IMR-90 (cell line): Measurements from ENCODE around the gene RPA3. TPM values are rescaled to one million over a fixed set of nuclear protein-coding genes. Genes with fewer than 3 reads are reported as not detected.

Source experiments
- ATAC-seq: fragments of 200-7000 bp; cut with Tn5 transposase; 2 replicates; pipeline ENCODE4 v1.9.1; 2020; ENCODE audit warnings: low read depth, mild to moderate bottlenecking, moderate library complexity
- BruUV-seq: library from RNA; stranded (reverse); fragments of 400-500 nt; replicated peaks from 2 replicates; lab custom pipeline; 2021; lab: Mats Ljungman, UMichigan
- CTCF ChIA-PET: fragments of 300-600 bp; formaldehyde crosslinking; extraction: SDS; loops from one replicate; lab custom pipeline; 2021; ENCODE audit warnings: antibody characterized with exemption; lab: Yijun Ruan, JAX
- POLR2A ChIA-PET: fragments of 300-600 bp; sonication (Branson Sonifier 250); formaldehyde crosslinking; loops from one replicate; lab custom pipeline; 2022; ENCODE audit warnings: antibody characterized with exemption; ENCODE audit not compliant: unreplicated experiment; lab: Charles Lee
- DNase-seq: peaks from one replicate; pipeline ENCODE4 v3.0.0; 2013
- H2AFZ ChIP-seq: replicated peaks from 2 replicates; pipeline ENCODE3; 2013; ENCODE audit warnings: low read length, mild to moderate bottlenecking; ENCODE audit not compliant: poor library complexity
- H2AK5ac ChIP-seq: 2 replicates; pipeline ENCODE4 v1.6.1; 2013; ENCODE audit warnings: low read depth, low read length, inconsistent platforms
- H2AK9ac ChIP-seq: replicated peaks from 2 replicates; pipeline ENCODE3; 2013; ENCODE audit warnings: mild to moderate bottlenecking, low read depth, low read length, moderate library complexity; ENCODE audit not compliant: poor library complexity
- H2BK120ac ChIP-seq: 2 replicates; pipeline ENCODE4 v1.6.1; 2013; ENCODE audit warnings: low read depth, low read length, inconsistent platforms
- H2BK15ac ChIP-seq: 3 replicates; pipeline ENCODE4 v1.6.1; 2013; ENCODE audit warnings: low read depth, low read length, inconsistent platforms
- H2BK20ac ChIP-seq: 2 replicates; pipeline ENCODE4 v1.6.1; 2013; ENCODE audit warnings: low read depth, mild to moderate bottlenecking, inconsistent platforms, low read length, moderate library complexity
- H2BK5ac ChIP-seq: 2 replicates; pipeline ENCODE4 v1.6.1; 2013; ENCODE audit warnings: mild to moderate bottlenecking, low read depth, low read length, inconsistent platforms; ENCODE audit not compliant: poor library complexity, severe bottlenecking
- H3K14ac ChIP-seq: replicated peaks from 2 replicates; pipeline ENCODE4 v1.6.1; 2013; ENCODE audit warnings: low read depth, low read length, inconsistent platforms
- H3K18ac ChIP-seq: 2 replicates; pipeline ENCODE4 v1.6.1; 2013; ENCODE audit warnings: low read depth, low read length, control low read depth
- H3K23ac ChIP-seq: 2 replicates; pipeline ENCODE4 v1.6.1; 2013; ENCODE audit warnings: low read depth, low read length, inconsistent platforms
- H3K27ac ChIP-seq: 2 replicates; pipeline ENCODE4 v1.5.1; 2013; ENCODE audit warnings: mild to moderate bottlenecking, control low read depth, low read length; ENCODE audit not compliant: insufficient read depth
- H3K27me3 ChIP-seq: 2 replicates; pipeline ENCODE4 v1.6.1; 2013; ENCODE audit warnings: low read length; ENCODE audit not compliant: control insufficient read depth, insufficient read depth
- H3K36me3 ChIP-seq: 2 replicates; pipeline ENCODE4 v1.6.1; 2013; ENCODE audit warnings: low read length, mixed read lengths; ENCODE audit not compliant: control insufficient read depth, insufficient read depth
- H3K4ac ChIP-seq: 2 replicates; pipeline ENCODE4 v1.6.1; 2013; ENCODE audit warnings: low read depth, low read length, inconsistent platforms
- H3K4me1 ChIP-seq: 2 replicates; pipeline ENCODE4 v1.6.1; 2013; ENCODE audit warnings: low read length, mixed read lengths; ENCODE audit not compliant: control insufficient read depth, insufficient read depth
- H3K4me2 ChIP-seq: 2 replicates; pipeline ENCODE4 v1.6.1; 2013; ENCODE audit warnings: low read depth, mild to moderate bottlenecking, control low read depth, low read length, moderate library complexity
- H3K4me3 ChIP-seq: 2 replicates; pipeline ENCODE4 v1.5.1; 2013; ENCODE audit warnings: low read depth, mild to moderate bottlenecking, control low read depth, low read length, moderate library complexity; ENCODE audit not compliant: insufficient read depth
- H3K56ac ChIP-seq: 2 replicates; pipeline ENCODE4 v1.6.1; 2013; ENCODE audit warnings: low read length, inconsistent platforms; ENCODE audit not compliant: insufficient read depth; ENCODE audit errors: extremely low read depth
- H3K79me1 ChIP-seq, 2 experiments: 2 replicates each; pipeline ENCODE4 v1.6.1; 2013; ENCODE audit warnings: low read length in 2 of 2, inconsistent platforms in 1 of 2, low read depth in 1 of 2
- H3K9ac ChIP-seq: 2 replicates; pipeline ENCODE4 v1.6.1; 2013; ENCODE audit warnings: low read depth, low read length, control low read depth
- H3K9me1 ChIP-seq: 2 replicates; pipeline ENCODE4 v1.6.1; 2013; ENCODE audit warnings: low read length, inconsistent platforms; ENCODE audit not compliant: insufficient read depth
- H3K9me3 ChIP-seq: 2 replicates; pipeline ENCODE4 v1.6.1; 2013; ENCODE audit warnings: low read length; ENCODE audit not compliant: control insufficient read depth, insufficient read depth
- H4K20me1 ChIP-seq: 2 replicates; pipeline ENCODE4 v1.6.1; 2013; ENCODE audit warnings: low read length, inconsistent platforms; ENCODE audit not compliant: insufficient read depth
- H4K5ac ChIP-seq: 2 replicates; pipeline ENCODE4 v1.6.1; 2013; ENCODE audit warnings: mild to moderate bottlenecking, low read depth, low read length, control low read depth
- H4K8ac ChIP-seq, 2 experiments: 2 replicates each; pipeline ENCODE4 v1.6.1; 2013; ENCODE audit warnings: low read depth in 2 of 2, low read length in 2 of 2, control low read depth in 1 of 2, inconsistent platforms in 1 of 2
- H4K91ac ChIP-seq: 2 replicates; pipeline ENCODE4 v1.6.1; 2013; ENCODE audit warnings: low read depth, low read length, inconsistent platforms; ENCODE audit not compliant: insufficient read depth
- CHD1 ChIP-seq: IDR thresholded peaks from 2 replicates; pipeline ENCODE4 v1.6.1; 2012; ENCODE audit warnings: low read depth, low read length, improper control_type of control experiment
- MAFK ChIP-seq: IDR thresholded peaks from 2 replicates; pipeline ENCODE4 v1.6.1; 2012; ENCODE audit warnings: low read depth, low read length, improper control_type of control experiment
- MXI1 ChIP-seq: IDR thresholded peaks from 2 replicates; pipeline ENCODE4 v1.6.1; 2012; ENCODE audit warnings: low read depth, mild to moderate bottlenecking, low read length, moderate library complexity, borderline replicate concordance
- NFE2L2 ChIP-seq: fragments of 150-350 bp; IDR thresholded peaks from 2 replicates; pipeline ENCODE4 v1.6.1; 2016; ENCODE audit warnings: low read depth, mild to moderate bottlenecking, low read length
- RAD21 ChIP-seq: IDR thresholded peaks from 2 replicates; pipeline ENCODE4 v1.6.1; 2012; ENCODE audit warnings: low read length, improper control_type of control experiment
- SMC3 ChIP-seq: fragments of 150-350 bp; IDR thresholded peaks from 2 replicates; pipeline ENCODE4 v1.6.1; 2016; ENCODE audit warnings: low read depth, mild to moderate bottlenecking, antibody characterized with exemption, low read length, moderate library complexity
- WGBS, 2 experiments: methylation state at CpG; one replicate each; pipeline versions ENCODE4 v1.1.5 to v1.1.7; 2013; ENCODE audit warnings: missing lambda C conversion rate in 2 of 2; ENCODE audit not compliant: insufficient read length in 1 of 2; ENCODE audit errors: extremely low coverage in 2 of 2; 5-methylcytosine and 5-hydroxymethylcytosine counted together
- dilution Hi-C: fragments of 300-500 bp; cut with HindIII; formaldehyde crosslinking; loops from one replicate; pipeline ENCODE4 v1.14.3; 2018; ENCODE audit warnings: low sequenced_read_pairs; ENCODE audit not compliant: unreplicated experiment
- in situ Hi-C: fragments of 300-500 bp; cut with MboI; formaldehyde crosslinking; loops from 3 replicates; pipeline ENCODE4 v1.14.3; 2019; ENCODE audit warnings: low sequenced_read_pairs, inconsistent platforms, mixed read lengths
- intact Hi-C: fragments of 100-400 bp; cut with micrococcal nuclease; formaldehyde crosslinking; loops from 2 replicates; pipeline ENCODE4 v1.10.0; 2022
- polyA plus RNA-seq, 3 experiments: library from polyadenylated mRNA; depleted of rRNA; stranded (reverse); fragments of >200 nt; gene quantifications; 2 replicates each; pipeline ENCODE4 v1.2.3, GENCODE V29; 2012; ENCODE audit warnings: low replicate concordance in 1 of 3
- total RNA-seq: library from RNA; depleted of rRNA; stranded (reverse); fragments of >200 nt; gene quantifications from 2 replicates; pipeline ENCODE4 v1.2.3, GENCODE V29; 2012
- TF ChIP-seq, protein P1 (sequence below): conservative IDR thresholded peaks from 2 replicates; pipeline ENCODE4 v1.5.1; 2012; ENCODE audit warnings: mild to moderate bottlenecking, low read depth, low read length, improper control_type of control experiment
- TF ChIP-seq, protein P2 (sequence below): fragments of 150-350 bp; IDR thresholded peaks from 2 replicates; pipeline ENCODE4 v1.6.1; 2016; ENCODE audit warnings: low read depth, mild to moderate bottlenecking, low read length, moderate library complexity, borderline replicate concordance

The RPA3 gene
- total and polyA plus RNA-seq, 2 of the 4 experiments (the other 2 are of a cell fraction): 12.7 to 21.1 TPM

DNA sequence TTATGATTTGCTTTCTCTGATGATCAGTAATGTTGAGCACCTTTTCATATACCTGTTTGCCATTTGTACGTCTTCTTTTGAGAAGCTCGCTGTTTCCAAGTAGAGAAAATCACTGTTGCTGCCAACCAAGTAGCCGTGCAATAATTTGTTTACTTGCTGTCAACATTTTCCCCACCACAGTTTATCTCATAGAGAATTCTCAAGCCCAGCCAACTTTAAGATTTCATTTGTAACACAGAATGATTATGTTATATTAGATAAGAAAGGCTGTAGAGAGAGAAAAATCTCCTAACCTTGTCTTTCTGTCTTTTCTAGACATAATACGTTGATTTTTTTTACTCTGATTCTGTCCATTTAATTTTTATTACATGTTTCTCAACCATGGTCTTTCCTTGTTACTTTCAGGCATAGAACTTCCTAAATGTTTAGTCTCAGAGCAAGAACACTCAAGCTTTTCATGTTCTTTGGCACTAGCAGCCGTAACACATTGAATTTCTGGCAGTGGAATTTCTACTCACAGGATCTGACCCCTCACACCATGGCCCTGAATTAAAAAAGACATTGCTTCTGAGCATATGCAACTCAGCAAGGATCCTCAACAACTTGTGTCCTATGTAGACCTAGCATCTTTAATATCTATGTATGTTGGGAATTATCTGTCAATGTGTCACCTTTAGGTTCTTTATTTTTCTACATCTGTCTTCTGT lies 23.1 kb downstream of the RPA3 start:
- Histone ChIP-seq H3K36me3 (no peaks in the 10 kb centered on the region), H4K5ac (peak overlapping the region; percentile 12; the same call in 1 of the 2 replicates), H3K27ac (peak overlapping the region; percentile 33; the same call in 1 of the 2 replicates), H3K9ac (no peak overlapping the region), H3K4me3 (no peak overlapping the region), H2BK20ac (peak overlapping the region; percentile 30), H3K14ac (peak overlapping the region; percentile 54; the same call in 1 of the 2 replicates), H2BK5ac (peak overlapping the region; percentile 56), H3K4me1 (peaks cover 4% of the 10 kb centered on the region; the same call in 1 of the 2 replicates), H3K23ac (peak overlapping the region; percentile 14), H2AK9ac (no peak overlapping the region), H3K56ac (no peak overlapping the region), H3K4me2 (peak overlapping the region; percentile 40; the same call in 1 of the 2 replicates), H2BK120ac (peak overlapping the region; percentile 53), H4K8ac (peak overlapping the region; percentile 3 to 28; a peak in 1 of 4 replicates), H2AFZ (no peak overlapping the region), H2BK15ac (peak overlapping the region; percentile 19; the same call in 2 of the 3 replicates), H4K91ac (peak overlapping the region; percentile 39; the same call in 1 of the 2 replicates), H4K20me1 (no peaks in the 10 kb centered on the region), H3K9me3 (peaks cover 3% of the 10 kb centered on the region; the same call in 1 of the 2 replicates), H3K79me1 (peaks cover 0 to 6% of the 10 kb centered on the region in 2 experiments; a peak in 1 of 4 replicates), H3K27me3 (no peaks in the 10 kb centered on the region), H3K9me1 (no peaks in the 10 kb centered on the region), H2AK5ac (no peak overlapping the region), H3K4ac (peak overlapping the region; percentile 5), H3K18ac (peak overlapping the region; percentile 74; the same call in 1 of the 2 replicates)
- ChIA-PET CTCF (interaction anchor here (0.6 kb wide), 1 partner anchor 64 kb away, joined by 3 read pairs; no protein-coding TSS in a partner anchor), POLR2A (no interaction called here)
- TF ChIP-seq, protein P1, sequence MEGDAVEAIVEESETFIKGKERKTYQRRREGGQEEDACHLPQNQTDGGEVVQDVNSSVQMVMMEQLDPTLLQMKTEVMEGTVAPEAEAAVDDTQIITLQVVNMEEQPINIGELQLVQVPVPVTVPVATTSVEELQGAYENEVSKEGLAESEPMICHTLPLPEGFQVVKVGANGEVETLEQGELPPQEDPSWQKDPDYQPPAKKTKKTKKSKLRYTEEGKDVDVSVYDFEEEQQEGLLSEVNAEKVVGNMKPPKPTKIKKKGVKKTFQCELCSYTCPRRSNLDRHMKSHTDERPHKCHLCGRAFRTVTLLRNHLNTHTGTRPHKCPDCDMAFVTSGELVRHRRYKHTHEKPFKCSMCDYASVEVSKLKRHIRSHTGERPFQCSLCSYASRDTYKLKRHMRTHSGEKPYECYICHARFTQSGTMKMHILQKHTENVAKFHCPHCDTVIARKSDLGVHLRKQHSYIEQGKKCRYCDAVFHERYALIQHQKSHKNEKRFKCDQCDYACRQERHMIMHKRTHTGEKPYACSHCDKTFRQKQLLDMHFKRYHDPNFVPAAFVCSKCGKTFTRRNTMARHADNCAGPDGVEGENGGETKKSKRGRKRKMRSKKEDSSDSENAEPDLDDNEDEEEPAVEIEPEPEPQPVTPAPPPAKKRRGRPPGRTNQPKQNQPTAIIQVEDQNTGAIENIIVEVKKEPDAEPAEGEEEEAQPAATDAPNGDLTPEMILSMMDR: no peak
- TF ChIP-seq MAFK (no peak), NFE2L2 (no peak), SMC3 (no peak), MXI1 (no peak), CHD1 (no peak), RAD21 (no peak)
- TF ChIP-seq, protein P2, sequence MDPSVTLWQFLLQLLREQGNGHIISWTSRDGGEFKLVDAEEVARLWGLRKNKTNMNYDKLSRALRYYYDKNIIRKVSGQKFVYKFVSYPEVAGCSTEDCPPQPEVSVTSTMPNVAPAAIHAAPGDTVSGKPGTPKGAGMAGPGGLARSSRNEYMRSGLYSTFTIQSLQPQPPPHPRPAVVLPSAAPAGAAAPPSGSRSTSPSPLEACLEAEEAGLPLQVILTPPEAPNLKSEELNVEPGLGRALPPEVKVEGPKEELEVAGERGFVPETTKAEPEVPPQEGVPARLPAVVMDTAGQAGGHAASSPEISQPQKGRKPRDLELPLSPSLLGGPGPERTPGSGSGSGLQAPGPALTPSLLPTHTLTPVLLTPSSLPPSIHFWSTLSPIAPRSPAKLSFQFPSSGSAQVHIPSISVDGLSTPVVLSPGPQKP: no peak
- no TSS peak for BruUV-seq
- intact Hi-C loops: loop anchor here (5.0 kb wide), 3 partner anchors 53 to 277 kb away; partner anchors contain the start of gene UMAD1
- DNase-seq (no peak), ATAC-seq (no peak)
- dilution Hi-C loops: no loop called here
- 67% methylated on average over 1 of the region's 5 CpGs; no CpG with 5 or more reads in 1 of the 2 experiments for WGBS, 2 experiments
- in situ Hi-C loops: no loop called here
